ENCODE data around the gene SULT2B1.

SULT2B1 gene

DNA sequence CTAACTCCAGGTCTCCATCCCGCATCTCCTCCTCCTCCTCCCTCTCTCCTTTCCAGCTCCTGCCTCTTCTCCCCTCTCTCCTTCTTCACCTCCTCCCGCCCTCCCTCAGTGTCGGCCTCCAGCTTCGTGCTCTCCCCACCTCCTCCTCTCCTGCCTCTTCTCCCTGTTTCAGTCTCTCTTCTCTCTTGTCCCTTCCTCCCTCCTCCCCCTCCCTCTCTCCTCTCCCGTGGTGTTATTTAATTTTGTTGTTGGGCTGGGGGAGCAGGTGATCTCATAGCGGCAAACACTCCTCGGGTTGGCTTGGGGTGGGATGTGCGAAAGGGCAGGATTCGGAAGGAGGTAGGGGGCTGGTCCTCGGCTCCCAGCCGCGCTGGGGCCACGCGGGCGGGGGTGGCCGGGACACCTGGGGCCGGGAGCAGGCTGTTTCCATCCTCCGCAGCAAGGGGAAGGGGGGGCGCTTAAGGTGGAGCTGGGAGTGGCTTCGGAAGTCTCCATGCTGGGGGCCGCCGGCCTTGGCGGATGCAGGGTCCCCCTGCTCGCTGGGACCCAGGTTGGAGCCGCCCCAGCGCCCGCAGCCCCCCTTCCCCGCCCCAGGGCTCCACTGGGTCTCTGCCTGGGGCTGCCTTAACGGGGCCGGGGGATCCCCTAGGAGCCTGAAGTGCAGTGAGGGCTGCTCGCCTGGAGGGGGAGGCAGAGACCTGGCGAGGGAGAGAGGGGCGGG lies 94.2 kb downstream of the SULT2B1 start, which contains the start of gene CA11:
Gene CA11 (minus strand): TSS at position 187 of the 721 bp plus-strand sequence. CDS start 555 bp downstream, outside the sequence.
- TF ChIP-seq CTCF (IDR thresholded peaks at IDR 0.05; ENCODE audit: extremely low read depth, insufficient read depth, missing control alignments) = peak; percentile 94
- DNase-seq (ENCODE audit: low spot score) = peak; percentile 94
- in situ Hi-C loops (cut with MboI; ENCODE audit: low pct_unique_long_range_greater_than_20kb, low sequenced_read_pairs, unreplicated experiment) = loop anchor here (25.0 kb wide), 1 partner anchor 316 kb away; the partner anchor contains the start of genes BAX and FTL

DNA sequence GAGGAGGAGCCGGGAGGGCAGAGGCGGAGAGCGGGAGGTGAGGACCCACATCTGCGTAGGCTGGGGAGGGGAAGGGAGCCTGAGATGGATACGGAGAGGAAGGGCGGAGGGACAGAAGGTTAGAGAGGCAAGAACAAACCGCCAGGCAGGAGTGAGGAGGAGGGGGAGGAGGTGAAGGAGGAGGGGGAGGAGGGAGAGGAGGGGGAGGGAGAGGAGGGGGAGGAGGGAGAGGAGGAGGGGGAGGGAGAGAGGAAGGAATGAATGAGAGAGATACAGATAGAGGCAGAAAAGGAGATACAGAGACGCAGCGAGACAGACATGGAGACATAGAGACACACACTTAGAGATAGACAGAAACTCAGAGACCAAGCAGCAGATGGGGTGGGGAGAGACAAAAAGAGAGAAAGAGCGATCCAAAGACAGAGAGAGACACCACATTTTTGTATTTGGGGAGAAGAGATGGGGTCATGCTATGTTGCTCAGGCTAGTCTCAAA lies 94.8 kb downstream of the SULT2B1 start:
- in situ Hi-C loops (cut with MboI; ENCODE audit: low pct_unique_long_range_greater_than_20kb, low sequenced_read_pairs, unreplicated experiment) = loop anchor here (25.0 kb wide), 1 partner anchor 316 kb away; the partner anchor contains the start of genes BAX and FTL
- no peak for DNase-seq (ENCODE audit: low spot score)
- no peak for TF ChIP-seq CTCF (IDR thresholded peaks at IDR 0.05; ENCODE audit: extremely low read depth, insufficient read depth, missing control alignments)

DNA sequence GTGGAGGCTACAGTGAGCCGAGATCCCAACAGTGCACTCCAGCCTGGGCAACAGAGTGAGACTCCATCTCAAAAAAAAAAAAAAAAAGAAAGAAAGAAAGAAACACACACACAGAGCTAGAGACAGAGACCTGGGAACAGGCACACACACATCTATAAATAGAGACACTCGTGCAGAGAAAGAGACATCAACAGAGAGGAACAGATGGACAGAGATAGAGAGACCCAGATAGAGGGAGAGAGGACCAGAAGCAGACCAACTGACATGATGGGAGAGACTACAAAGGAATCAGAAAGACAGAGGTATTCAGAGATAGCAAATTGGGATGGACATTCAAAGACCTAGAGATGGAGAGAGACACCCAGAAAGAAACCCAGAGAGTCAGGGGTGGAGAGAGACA lies 96.2 kb downstream of the SULT2B1 start:
- DNase-seq (ENCODE audit: low spot score) = no peak
- in situ Hi-C loops (cut with MboI; ENCODE audit: low pct_unique_long_range_greater_than_20kb, low sequenced_read_pairs, unreplicated experiment) = loop anchor here (25.0 kb wide), 1 partner anchor 314 kb away; the partner anchor contains the start of genes BAX and FTL

More for the DNA sequence above, 96.2 kb downstream of the SULT2B1 start:
- TF ChIP-seq CTCF (IDR thresholded peaks at IDR 0.05; ENCODE audit: extremely low read depth, insufficient read depth, missing control alignments) = no peak

Data from GM13977 (cell line).